A549 treated with AZD9567 at 1 μM for 4 hours (cell line): ENCODE measurements around the gene HNRNPR. TPM values are rescaled to one million over a fixed set of nuclear protein-coding genes. Genes with fewer than 3 reads are reported as not detected.

Source experiments
- total RNA-seq: library from RNA; stranded (reverse); fragments of 200-300 nt; extraction: Qiagen RNA extraction; gene quantifications from 5 replicates; pipeline ENCODE4 v1.2.3, GENCODE V29; 2022; ENCODE audit not compliant: insufficient read depth

HNRNPR gene
- total RNA-seq: 144 to 213 TPM (median 156 TPM) in 5 replicates

DNA sequence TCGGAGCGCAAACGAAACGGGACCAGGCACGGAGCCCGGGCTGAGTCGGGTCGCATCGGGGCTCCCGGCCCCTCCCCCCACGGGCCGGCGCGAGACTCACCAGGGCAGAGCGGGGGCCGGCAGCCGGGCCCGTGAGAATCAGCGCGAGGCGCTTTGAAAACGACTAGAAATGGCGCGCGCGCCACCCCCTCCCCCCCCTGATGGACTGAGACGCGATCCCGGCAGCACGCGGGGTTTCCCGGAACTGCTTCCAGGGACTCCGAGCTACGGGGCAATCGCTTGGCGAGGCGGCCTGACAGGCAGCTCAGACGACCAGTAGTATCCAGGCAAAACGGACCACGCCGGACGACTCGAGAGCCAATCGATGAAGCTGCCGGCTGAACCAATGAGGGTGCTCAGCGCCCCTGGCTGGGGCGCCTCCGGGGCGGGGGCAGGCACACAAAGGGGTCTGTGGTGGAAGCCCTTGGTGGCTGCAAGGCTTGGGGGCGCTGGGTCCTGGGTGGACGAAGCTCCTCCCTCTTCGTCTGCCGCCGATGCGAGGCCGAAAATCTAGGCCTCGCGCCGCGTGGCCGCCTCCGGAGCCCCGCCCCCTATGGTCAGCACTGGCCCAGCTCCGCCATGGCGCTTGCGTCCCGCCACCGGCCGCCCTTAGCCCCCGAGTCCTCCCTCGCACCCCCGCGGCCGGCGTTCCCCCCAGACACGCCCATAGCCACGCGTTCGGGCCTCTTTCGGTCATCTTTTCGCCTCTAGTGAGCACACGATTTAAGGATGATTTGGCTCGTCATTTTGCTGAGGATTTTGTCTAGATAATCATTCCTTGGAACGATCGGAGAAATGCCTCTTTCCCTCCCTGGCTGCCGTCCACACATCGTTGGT, at the start of gene HNRNPR:
HNRNPR (minus strand) TSS at position 174 of the 876 bp plus-strand sequence. CDS start 3,276 bp downstream, outside the sequence.

DNA sequence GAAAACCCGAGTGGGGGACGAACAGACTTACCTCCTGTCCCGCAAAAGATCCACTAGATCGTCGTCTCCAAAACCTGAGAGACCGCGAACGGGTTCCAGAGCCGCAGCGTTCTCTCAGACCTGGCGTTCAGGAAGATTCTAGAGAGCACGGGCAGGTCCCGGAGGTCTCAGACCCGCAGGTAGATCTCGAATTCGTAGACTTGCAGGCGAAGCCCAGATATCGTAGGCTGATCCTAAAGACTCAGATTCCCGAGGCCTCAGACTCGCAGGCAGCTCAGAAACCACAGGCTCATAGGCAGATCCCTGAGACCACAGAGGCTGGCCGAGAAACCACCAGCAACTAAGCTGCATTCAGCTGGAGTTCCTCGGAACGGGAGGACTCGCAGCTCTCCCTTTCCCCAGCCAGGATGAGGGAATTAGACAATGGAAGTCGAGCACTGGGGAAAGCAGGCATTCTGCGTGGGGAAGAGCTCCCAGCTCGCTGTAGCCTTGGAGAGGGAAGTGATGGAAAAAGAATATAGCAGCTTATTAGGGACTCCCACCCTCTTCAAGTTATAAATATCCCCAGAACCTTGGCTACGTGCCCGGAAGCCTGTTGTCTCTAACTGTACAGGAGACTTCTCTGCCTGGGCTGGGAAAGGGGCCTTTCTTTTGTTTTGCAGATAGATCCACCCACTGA, 25.4 kb upstream of the HNRNPR start, which contains the start of gene ZNF436:
ZNF436 (minus strand) TSS at position 502 of the 679 bp plus-strand sequence. CDS start 1,831 bp downstream, outside the sequence.

Other genes with a start within 250 kb of the HNRNPR start
- 19.5 to 22.5 TPM (median 21.1 TPM) in 5 replicates for gene LUZP1, start 175.4 kb downstream of the HNRNPR start, total RNA-seq
- 10.4 to 11.9 TPM (median 11.5 TPM) in 5 replicates for gene HTR1D, start 126.8 kb downstream of the HNRNPR start, total RNA-seq
- gene ZNF436, start 25.6 kb upstream of the HNRNPR start, total RNA-seq: 4.9 to 6.9 TPM (median 4.9 TPM) in 5 replicates
- 0.39 to 0.53 TPM (median 0.46 TPM) in 4 of 5 replicates, not detected in the other for gene TCEA3, start 80.5 kb upstream of the HNRNPR start, total RNA-seq
- gene ASAP3, start 139.9 kb upstream of the HNRNPR start, total RNA-seq: 4.5 to 15.6 TPM (median 6.6 TPM) in 5 replicates
- gene E2F2, start 186.9 kb upstream of the HNRNPR start, total RNA-seq: 1.2 to 2.6 TPM (median 2.1 TPM) in 5 replicates
- 288 to 441 TPM (median 376 TPM) in 5 replicates for gene ID3, start 215.2 kb upstream of the HNRNPR start, total RNA-seq